GM21576 (cell line): Measurements from ENCODE around the gene DGKQ.

ENCODE experiments used
- ATAC-seq: cut with Tn5 transposase; IDR thresholded peaks from one replicate; pipeline ENCODE4 v1.9.1; 2021; ENCODE audit warnings: mild to moderate bottlenecking, moderate library complexity; ENCODE audit not compliant: unreplicated experiment

The DGKQ gene

DNA sequence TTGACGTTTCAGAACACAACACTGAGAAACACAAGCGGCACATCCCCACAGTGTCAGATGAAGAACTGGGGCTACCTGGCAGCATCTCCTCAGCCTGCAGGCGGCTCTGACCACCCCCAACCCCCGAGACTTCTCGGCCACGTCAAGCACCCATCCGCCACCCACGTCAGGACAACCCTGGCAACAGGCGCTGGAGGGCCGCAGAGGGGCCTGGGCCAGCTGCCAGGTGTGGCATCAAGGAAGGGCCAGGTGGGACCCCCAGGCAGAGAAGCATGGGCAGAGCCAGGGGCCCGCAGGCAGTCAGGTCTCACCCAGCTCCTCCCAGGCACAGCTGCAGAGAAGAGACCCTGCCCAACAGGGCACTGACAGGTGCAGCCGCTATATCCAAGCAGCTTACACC is 63.5 kb downstream of the DGKQ start:
- no peak for ATAC-seq

DNA sequence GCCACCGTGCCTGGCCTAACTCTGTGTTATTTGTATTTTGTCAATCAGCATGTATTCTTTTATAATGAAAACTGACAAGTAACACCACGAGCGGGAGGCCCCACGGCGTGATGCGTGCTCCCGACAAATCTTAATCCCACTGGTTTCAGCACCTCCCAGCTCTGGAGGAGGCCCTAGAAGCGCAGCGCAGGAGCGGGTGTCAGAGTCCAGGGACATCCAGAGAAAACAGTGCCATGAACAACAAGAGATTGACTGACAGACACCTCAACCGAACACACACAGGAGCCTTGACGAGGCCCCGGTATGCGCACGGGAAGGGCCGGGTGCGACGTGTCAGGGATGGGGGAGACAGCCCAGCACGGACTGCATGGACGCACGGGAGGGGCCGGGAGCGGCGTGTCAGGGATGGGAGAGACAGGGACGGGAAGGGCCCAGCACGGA is 64.2 kb downstream of the DGKQ start:
- ATAC-seq: no peak
